NCI-H526 treated with DMSO at 0.1 percent for 48 hours (cell line): ENCODE results near the gene EBF3.

Experiments
- DNase-seq: peaks from one replicate; lab custom pipeline; 2025; lab: John Stamatoyannopoulos, UW

EBF3 gene

GRCh38 chr10:129852829-129853561, 111.1 kb downstream of the EBF3 start:
- DNase-seq = no peak

GRCh38 chr10:129851941-129852640, 112.0 kb downstream of the EBF3 start:
- DNase-seq = no peak

- DNase-seq = no peak
These were observed 113.3 kb downstream of the EBF3 start for GRCh38 chr10:129850790-129851189.

- no peak for DNase-seq
These were observed 113.8 kb downstream of the EBF3 start for GRCh38 chr10:129850316-129850715.

GRCh38 chr10:129849853-129850252, 114.2 kb downstream of the EBF3 start:
- no peak for DNase-seq

- DNase-seq = no peak
These were observed 114.7 kb downstream of the EBF3 start for GRCh38 chr10:129849452-129849750.

- no peak for DNase-seq
These were observed 115.2 kb downstream of the EBF3 start for GRCh38 chr10:129848696-129849451.

- no peak for DNase-seq
These were observed 116.2 kb downstream of the EBF3 start for GRCh38 chr10:129847741-129848483.

GRCh38 chr10:129846991-129847391, 117.1 kb downstream of the EBF3 start:
- DNase-seq = no peak

- peak; percentile 38 for DNase-seq
These were observed 118.8 kb downstream of the EBF3 start for GRCh38 chr10:129845111-129845753.

GRCh38 chr10:129844216-129844766, 119.8 kb downstream of the EBF3 start:
- DNase-seq = peak; percentile 56

- DNase-seq = no peak
These were observed 120.4 kb downstream of the EBF3 start for GRCh38 chr10:129843702-129844101.

GRCh38 chr10:129843131-129843541, 120.9 kb downstream of the EBF3 start:
- DNase-seq = no peak

GRCh38 chr10:129842031-129842430, 122.0 kb downstream of the EBF3 start:
- DNase-seq = no peak

- no peak for DNase-seq
These were observed 122.5 kb downstream of the EBF3 start for GRCh38 chr10:129841590-129841989.

GRCh38 chr10:129841071-129841470, 123.0 kb downstream of the EBF3 start:
- no peak for DNase-seq

GRCh38 chr10:129840196-129840590, 123.9 kb downstream of the EBF3 start:
- no peak for DNase-seq

GRCh38 chr10:129839285-129840195, 124.5 kb downstream of the EBF3 start:
- no peak for DNase-seq

GRCh38 chr10:129838794-129839193, 125.3 kb downstream of the EBF3 start:
- DNase-seq = no peak

GRCh38 chr10:129837909-129838582, 126.0 kb downstream of the EBF3 start:
- no peak for DNase-seq
